Activated T-helper 17 cell treated with anti-CD3 and anti-CD28 coated beads, Interleukin-2, amount 50 U/mL, for 72 hours (primary cell): ENCODE data around the gene DPF3. TPM values are rescaled to one million over a fixed set of nuclear protein-coding genes. Genes with fewer than 3 reads are reported as not detected.

Source experiments
- ATAC-seq: fragments of 150-1000 bp; cut with Tn5 transposase; replicated peaks from 2 replicates; pipeline ENCODE4 v1.10.0; 2021; ENCODE audit warnings: mild to moderate bottlenecking, moderate library complexity
- H3K27ac Mint-ChIP-seq: one replicate; pipeline ENCODE4 v1.8.0; 2022; ENCODE audit warnings: mixed read lengths
- H3K27me3 Mint-ChIP-seq: one replicate; pipeline ENCODE4 v1.8.0; 2022; ENCODE audit warnings: mixed read lengths
- H3K36me3 Mint-ChIP-seq: one replicate; pipeline ENCODE4 v1.8.0; 2022; ENCODE audit warnings: low read depth, mild to moderate bottlenecking, mixed read lengths
- H3K4me1 Mint-ChIP-seq: one replicate; pipeline ENCODE4 v1.8.0; 2022; ENCODE audit warnings: mixed read lengths
- H3K4me3 Mint-ChIP-seq: one replicate; pipeline ENCODE4 v1.8.0; 2022; ENCODE audit warnings: mild to moderate bottlenecking, mixed read lengths
- H3K9me3 Mint-ChIP-seq: one replicate; pipeline ENCODE4 v1.8.0; 2022; ENCODE audit warnings: mixed read lengths
- total RNA-seq, 2 donors: library from RNA; stranded (reverse); gene quantifications; one replicate each; pipeline ENCODE4 v1.2.3, GENCODE V29; 2022

The DPF3 gene
- total RNA-seq, 2 donors from 2014 or later: 0.13 to 0.30 TPM

- Mint-ChIP-seq H3K36me3 (no peaks in the 10 kb centered on the region), H3K27me3 (peaks cover 3% of the 10 kb centered on the region), H3K4me1 (no peaks in the 10 kb centered on the region), H3K9me3 (no peaks in the 10 kb centered on the region), H3K4me3 (no peak overlapping the region), H3K27ac (no peak overlapping the region)
- no peak for ATAC-seq
Measured at GRCh38 chr14:72649603-72650227, 244.2 kb downstream of the DPF3 start.

DNA sequence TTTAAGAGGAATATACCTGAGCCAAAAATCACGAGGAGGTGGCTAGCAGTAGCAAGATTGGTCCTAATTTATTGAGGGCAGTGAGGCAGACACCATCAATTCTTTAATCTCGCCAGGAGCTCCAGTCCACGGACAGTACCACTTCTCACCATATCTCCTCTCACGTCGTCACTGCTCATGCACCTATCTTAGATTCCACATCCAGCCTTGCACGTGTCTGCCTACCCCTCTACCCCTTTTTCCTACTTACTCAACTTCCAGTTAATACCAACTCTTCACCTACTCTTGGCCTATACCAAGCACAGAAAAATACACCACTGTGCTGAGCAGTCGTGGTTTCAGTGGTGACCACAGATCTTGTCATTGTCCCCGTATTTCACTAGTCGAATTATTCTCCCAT, 246.1 kb downstream of the DPF3 start:
- no peak for ATAC-seq
- H3K9me3 Mint-ChIP-seq: no peaks in the 10 kb centered on the region
- no peaks in the 10 kb centered on the region for H3K36me3 Mint-ChIP-seq
- no peaks in the 10 kb centered on the region for H3K27me3 Mint-ChIP-seq
- H3K4me1 Mint-ChIP-seq: no peaks in the 10 kb centered on the region
- no peak overlapping the region for H3K4me3 Mint-ChIP-seq
- no peak overlapping the region for H3K27ac Mint-ChIP-seq

DNA sequence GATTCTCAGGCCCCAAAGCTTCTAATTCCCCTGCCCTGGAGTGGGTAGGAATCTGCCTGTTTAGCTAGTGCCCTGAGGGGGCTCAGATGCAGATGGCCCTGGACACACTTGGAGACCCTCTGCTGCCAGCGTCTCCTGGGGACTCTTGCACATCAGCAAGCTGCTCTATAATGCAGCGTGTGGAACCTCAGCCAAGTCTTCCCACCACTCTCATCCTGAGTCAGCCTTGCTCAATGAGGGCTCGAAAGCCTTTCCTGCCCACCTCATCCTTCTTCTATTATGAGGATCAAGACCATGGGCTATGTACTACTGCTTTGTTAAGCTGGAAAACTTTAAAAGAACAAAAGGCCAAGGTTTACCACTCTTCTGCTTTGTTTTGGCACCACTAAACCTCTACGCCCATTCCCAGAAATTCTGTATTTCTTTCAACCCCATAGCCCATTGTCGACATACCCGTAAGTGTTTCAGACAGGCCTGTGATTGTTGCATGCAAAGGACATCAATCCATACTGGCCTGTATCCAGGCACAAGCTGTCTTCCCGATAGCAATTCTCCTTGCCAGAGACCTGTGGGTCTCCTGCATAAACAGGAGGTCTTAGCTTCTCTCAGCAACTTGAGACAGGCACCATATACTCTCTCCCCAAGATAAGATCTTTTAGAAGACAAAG, 246.9 kb downstream of the DPF3 start:
- no peaks in the 10 kb centered on the region for H3K27me3 Mint-ChIP-seq
- H3K27ac Mint-ChIP-seq: no peak overlapping the region
- no peaks in the 10 kb centered on the region for H3K36me3 Mint-ChIP-seq
- no peaks in the 10 kb centered on the region for H3K9me3 Mint-ChIP-seq
- no peak overlapping the region for H3K4me3 Mint-ChIP-seq
- no peaks in the 10 kb centered on the region for H3K4me1 Mint-ChIP-seq
- no peak for ATAC-seq

- Mint-ChIP-seq H3K36me3 (no peaks in the 10 kb centered on the region), H3K4me1 (peaks cover 3% of the 10 kb centered on the region), H3K27me3 (no peaks in the 10 kb centered on the region), H3K4me3 (no peak overlapping the region), H3K9me3 (peaks cover 3% of the 10 kb centered on the region), H3K27ac (no peak overlapping the region)
- no peak for ATAC-seq
Measured at GRCh38 chr14:72645706-72646105, 248.2 kb downstream of the DPF3 start.

DNA sequence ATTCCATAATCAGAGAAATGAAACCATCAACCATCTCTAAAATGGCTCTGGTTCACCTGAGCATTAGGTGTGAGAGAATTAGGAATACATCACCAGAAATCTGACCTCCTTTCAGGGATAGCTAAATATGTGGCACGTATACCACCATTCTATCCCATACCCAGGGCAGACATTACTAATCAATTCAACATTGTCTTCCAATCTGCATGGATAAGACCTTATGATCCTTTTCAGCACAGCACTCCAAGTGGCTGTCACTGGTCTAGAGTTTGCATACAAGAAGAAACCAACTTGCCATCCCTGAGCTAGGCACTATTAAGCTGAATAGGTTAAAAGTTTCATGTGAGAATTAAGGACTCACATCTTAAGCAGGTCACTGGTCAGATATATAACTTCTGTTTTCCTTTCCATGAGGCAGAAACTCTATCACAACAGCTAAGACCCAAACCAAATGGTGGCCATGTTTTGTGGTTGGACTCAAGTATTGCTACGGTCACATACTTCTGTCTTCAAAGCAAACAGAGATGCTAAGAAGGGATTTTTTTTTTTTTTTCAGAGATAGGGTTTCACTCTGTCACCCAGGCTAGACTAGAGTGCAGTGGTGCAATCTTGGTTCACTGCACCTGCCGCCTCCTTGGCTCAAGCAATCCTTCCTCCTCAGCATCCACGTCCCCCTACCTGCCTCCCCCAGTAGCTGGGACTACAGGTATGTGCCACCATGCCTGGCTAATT, 249.0 kb downstream of the DPF3 start:
- no peak overlapping the region for H3K27ac Mint-ChIP-seq
- no peak overlapping the region for H3K4me3 Mint-ChIP-seq
- H3K4me1 Mint-ChIP-seq: peaks cover 5% of the 10 kb centered on the region
- no peak for ATAC-seq
- H3K9me3 Mint-ChIP-seq: peaks cover 8% of the 10 kb centered on the region
- H3K27me3 Mint-ChIP-seq: no peaks in the 10 kb centered on the region
- H3K36me3 Mint-ChIP-seq: no peaks in the 10 kb centered on the region

DNA sequence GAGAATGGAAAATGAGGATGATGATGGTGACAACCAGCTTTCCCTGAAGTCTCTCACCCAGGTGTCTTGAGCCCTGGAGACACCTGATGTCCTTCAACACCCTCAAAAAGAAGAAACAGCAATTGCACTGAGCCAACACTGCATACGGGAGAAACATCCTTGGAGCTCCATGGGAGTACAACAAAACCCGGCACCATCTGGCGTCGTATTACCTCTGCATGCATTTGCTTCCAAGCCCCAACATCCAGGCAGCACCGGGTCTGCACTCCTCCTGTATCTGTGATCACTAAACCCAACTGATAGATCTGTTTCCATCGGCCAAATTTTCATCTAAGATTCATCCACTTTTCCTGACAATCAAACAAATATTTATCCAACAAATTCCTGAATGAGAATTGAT, 249.9 kb downstream of the DPF3 start:
- H3K27me3 Mint-ChIP-seq: no peaks in the 10 kb centered on the region
- no peak overlapping the region for H3K27ac Mint-ChIP-seq
- H3K36me3 Mint-ChIP-seq: no peaks in the 10 kb centered on the region
- no peak overlapping the region for H3K4me3 Mint-ChIP-seq
- H3K4me1 Mint-ChIP-seq: peaks cover 5% of the 10 kb centered on the region
- peaks cover 8% of the 10 kb centered on the region for H3K9me3 Mint-ChIP-seq
- ATAC-seq: no peak

DNA sequence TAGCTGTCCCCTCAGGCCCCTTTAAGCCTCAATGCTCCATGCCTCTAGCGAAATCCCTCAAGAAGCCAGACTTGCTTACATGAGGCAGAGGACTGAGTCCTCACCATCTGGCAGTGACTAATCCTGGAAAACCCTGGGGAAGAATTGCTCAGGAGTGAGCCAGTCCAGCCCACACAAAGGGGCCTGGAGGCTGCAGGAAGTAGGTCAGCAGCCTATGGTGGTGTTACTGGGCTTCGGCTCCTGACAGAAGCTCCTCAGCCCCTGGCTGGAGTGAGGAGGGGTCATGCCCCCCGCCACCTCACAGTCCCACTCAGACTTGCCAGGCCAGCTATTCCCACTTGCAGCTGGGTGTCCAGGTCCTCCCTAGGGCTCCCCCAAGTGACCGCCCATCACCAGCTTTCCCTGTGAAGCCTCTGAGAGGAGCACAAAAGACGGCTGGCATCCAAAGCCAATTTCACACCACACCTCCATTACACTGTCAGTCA, 250.5 kb downstream of the DPF3 start:
- no peaks in the 10 kb centered on the region for H3K36me3 Mint-ChIP-seq
- ATAC-seq: peak; percentile 35
- no peak overlapping the region for H3K4me3 Mint-ChIP-seq
- peaks cover 5% of the 10 kb centered on the region for H3K4me1 Mint-ChIP-seq
- no peaks in the 10 kb centered on the region for H3K27me3 Mint-ChIP-seq
- peaks cover 8% of the 10 kb centered on the region for H3K9me3 Mint-ChIP-seq
- no peak overlapping the region for H3K27ac Mint-ChIP-seq

DNA sequence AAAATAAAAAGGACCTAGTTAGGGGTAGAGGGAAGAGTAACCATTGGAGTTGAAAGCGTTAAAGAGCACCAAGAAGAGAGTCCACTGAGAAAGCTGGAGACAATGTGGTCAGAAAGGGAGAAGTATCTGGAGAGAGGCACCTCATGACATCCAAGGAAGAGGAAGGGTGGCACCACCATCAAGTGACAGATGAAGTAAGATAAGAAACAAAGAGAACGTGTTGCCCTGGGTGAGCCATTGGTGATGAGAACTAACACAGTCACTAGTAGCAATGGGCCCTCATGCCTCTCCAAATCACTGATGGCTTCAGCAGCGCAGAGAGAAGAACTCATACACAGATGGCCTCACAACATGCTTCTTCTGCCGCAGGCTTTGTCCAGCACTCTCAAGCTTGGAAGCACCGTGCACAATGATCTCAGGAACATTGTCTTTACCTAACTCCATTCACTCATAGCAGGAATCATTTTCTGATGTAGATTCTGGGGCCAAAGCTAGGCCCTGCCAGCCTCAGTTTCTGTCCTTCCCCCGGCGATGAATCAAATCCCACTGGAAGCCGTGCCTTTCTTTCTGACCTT, 252.9 kb downstream of the DPF3 start:
- peaks cover 8% of the 10 kb centered on the region for H3K9me3 Mint-ChIP-seq
- no peak overlapping the region for H3K27ac Mint-ChIP-seq
- no peaks in the 10 kb centered on the region for H3K27me3 Mint-ChIP-seq
- no peaks in the 10 kb centered on the region for H3K36me3 Mint-ChIP-seq
- H3K4me1 Mint-ChIP-seq: peaks cover 5% of the 10 kb centered on the region
- ATAC-seq: no peak
- no peak overlapping the region for H3K4me3 Mint-ChIP-seq

DNA sequence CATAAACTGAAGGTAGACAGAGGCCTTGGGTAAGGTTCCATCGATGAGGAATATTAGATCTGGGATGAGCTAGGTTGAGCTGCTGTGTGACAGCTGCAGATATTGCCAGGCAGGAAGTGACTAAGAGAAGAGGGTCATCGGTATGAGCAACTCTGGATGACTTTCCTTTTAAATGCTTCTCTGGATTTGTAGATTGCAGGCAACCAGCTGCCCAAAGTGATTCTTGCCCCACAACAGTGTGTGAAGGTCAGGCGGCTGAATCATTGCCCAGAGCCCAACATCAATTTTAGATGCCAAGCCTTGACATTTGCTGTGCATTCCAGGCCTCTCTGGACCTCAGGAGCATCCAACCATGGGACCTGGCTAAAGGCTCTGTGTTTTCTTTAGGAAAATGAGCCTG, 255.9 kb downstream of the DPF3 start:
- Mint-ChIP-seq H3K27me3 (no peaks in the 10 kb centered on the region), H3K4me3 (no peak overlapping the region), H3K9me3 (peaks cover 8% of the 10 kb centered on the region), H3K4me1 (peaks cover 5% of the 10 kb centered on the region), H3K36me3 (no peaks in the 10 kb centered on the region), H3K27ac (no peak overlapping the region)
- peak; percentile 45 for ATAC-seq

- Mint-ChIP-seq H3K36me3 (no peaks in the 10 kb centered on the region), H3K4me3 (no peak overlapping the region), H3K27ac (no peak overlapping the region), H3K9me3 (peaks cover 8% of the 10 kb centered on the region), H3K4me1 (peaks cover 5% of the 10 kb centered on the region), H3K27me3 (no peaks in the 10 kb centered on the region)
- ATAC-seq: no peak
Measured at GRCh38 chr14:72636871-72637270, 257.0 kb downstream of the DPF3 start.

DNA sequence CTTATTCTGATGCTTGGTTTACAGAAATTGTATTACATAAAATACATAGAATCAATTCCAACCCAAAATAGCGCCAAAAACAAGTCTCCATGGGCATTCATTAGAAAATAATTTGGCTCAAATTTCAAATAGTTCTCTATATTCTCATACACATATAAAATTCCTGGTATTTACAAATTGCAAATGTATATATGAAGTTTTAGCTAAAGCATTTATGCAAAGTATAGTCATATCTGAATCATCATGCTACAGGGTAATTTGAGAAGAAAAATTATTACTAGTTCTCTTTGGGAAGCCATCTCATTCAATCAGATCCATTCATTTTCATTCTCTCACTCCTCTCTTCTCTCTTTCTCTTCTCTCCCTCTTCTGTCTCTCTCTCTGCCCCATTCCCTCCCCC, 257.8 kb downstream of the DPF3 start:
- Mint-ChIP-seq H3K9me3 (peaks cover 8% of the 10 kb centered on the region), H3K36me3 (no peaks in the 10 kb centered on the region), H3K27me3 (no peaks in the 10 kb centered on the region), H3K4me1 (peaks cover 5% of the 10 kb centered on the region), H3K27ac (no peak overlapping the region), H3K4me3 (no peak overlapping the region)
- ATAC-seq: no peak

GRCh38 chr14:72634691-72635616, 258.9 kb downstream of the DPF3 start:
- Mint-ChIP-seq H3K27me3 (no peaks in the 10 kb centered on the region), H3K4me3 (no peak overlapping the region), H3K4me1 (no peaks in the 10 kb centered on the region), H3K9me3 (no peaks in the 10 kb centered on the region), H3K27ac (no peak overlapping the region), H3K36me3 (no peaks in the 10 kb centered on the region)
- ATAC-seq: no peak

DNA sequence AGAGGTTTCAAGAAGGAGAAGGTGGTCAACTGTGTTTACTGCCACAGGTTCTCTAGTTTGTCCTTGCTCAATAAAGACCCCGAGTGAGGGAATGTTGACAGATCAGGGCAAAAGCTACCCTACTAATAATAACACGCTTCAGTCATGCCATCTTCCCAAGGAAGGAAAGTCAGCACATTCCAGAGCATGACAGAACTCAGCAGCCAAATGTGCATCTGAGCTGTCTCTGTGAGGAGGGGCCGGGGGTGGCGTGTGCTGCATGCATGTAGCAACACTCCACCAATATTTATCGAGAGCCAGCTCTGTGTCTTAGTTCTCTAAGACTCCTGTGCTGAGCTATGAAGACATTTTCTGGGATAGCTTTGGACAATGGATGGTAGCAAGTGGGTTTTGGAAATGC, 260.4 kb downstream of the DPF3 start:
- H3K36me3 Mint-ChIP-seq: no peaks in the 10 kb centered on the region
- no peaks in the 10 kb centered on the region for H3K9me3 Mint-ChIP-seq
- H3K4me1 Mint-ChIP-seq: no peaks in the 10 kb centered on the region
- peaks cover 1% of the 10 kb centered on the region for H3K27me3 Mint-ChIP-seq
- ATAC-seq: no peak
- H3K4me3 Mint-ChIP-seq: no peak overlapping the region
- H3K27ac Mint-ChIP-seq: no peak overlapping the region

- H3K27me3 Mint-ChIP-seq: peaks cover 5% of the 10 kb centered on the region
- no peak overlapping the region for H3K27ac Mint-ChIP-seq
- H3K9me3 Mint-ChIP-seq: no peaks in the 10 kb centered on the region
- ATAC-seq: no peak
- H3K4me1 Mint-ChIP-seq: no peaks in the 10 kb centered on the region
- no peaks in the 10 kb centered on the region for H3K36me3 Mint-ChIP-seq
- no peak overlapping the region for H3K4me3 Mint-ChIP-seq
Measured at GRCh38 chr14:72632727-72633126, 261.2 kb downstream of the DPF3 start.
